Thoracic aorta (tissue), 2 donors: ENCODE data around the gene GALE. TPM values are rescaled to one million over a fixed set of nuclear protein-coding genes. Genes with fewer than 3 reads are reported as not detected.

Source experiments
- ATAC-seq: fragments of 150-250 bp; one replicate; pipeline ENCODE4 v1.8.0; 2017; ENCODE audit warnings: low read depth; ENCODE audit not compliant: insufficient number of reproducible peaks, low FRiP score
- DNase-seq: peaks from one replicate; pipeline ENCODE4 v3.0.0-alpha.2; 2020; ENCODE audit warnings: low spot score
- H3K27ac ChIP-seq, 2 donors: fragments of 200-600 bp; sonication (generic); 1 replicate in 1 of 2; 2 replicates in 1 of 2; pipeline ENCODE4 v1.5.1; 2016; ENCODE audit warnings: mild to moderate bottlenecking in 2 of 2, moderate library complexity in 2 of 2
- H3K27me3 ChIP-seq: fragments of 200-600 bp; sonication (generic); replicated peaks from 2 replicates; pipeline ENCODE4 v1.6.0; 2016; ENCODE audit warnings: mild to moderate bottlenecking; ENCODE audit not compliant: insufficient read depth
- H3K36me3 ChIP-seq: fragments of 200-600 bp; sonication (generic); one replicate; pipeline ENCODE4 v1.5.1; 2016
- H3K4me1 ChIP-seq, 2 donors: fragments of 200-600 bp; sonication (generic); 1 replicate in 1 of 2; 2 replicates in 1 of 2; pipeline versions ENCODE4 v1.5.1 to v1.6.0; 2016; ENCODE audit warnings: low read depth in 2 of 2, mild to moderate bottlenecking in 1 of 2; ENCODE audit not compliant: control insufficient read depth in 1 of 2
- H3K4me3 ChIP-seq: fragments of 200-600 bp; sonication (generic); 2 replicates; pipeline ENCODE4 v1.5.1; 2016; ENCODE audit warnings: mild to moderate bottlenecking
- H3K9me3 ChIP-seq: fragments of 200-600 bp; sonication (generic); 2 replicates; pipeline ENCODE4 v1.5.1; 2016
- total RNA-seq, 2 donors: library from RNA; depleted of rRNA; stranded (reverse); fragments of >200 nt; gene quantifications; one replicate each; pipeline versions ENCODE4 v1.1.0 to v1.2.3, GENCODE V29; 2016
- TF ChIP-seq, protein P1 (sequence below): fragments of 200-600 bp; sonication (generic); IDR thresholded peaks from one replicate; pipeline ENCODE4 v1.5.1; 2019; ENCODE audit warnings: antibody characterized with exemption

Gene GALE
- total RNA-seq, 2 donors from 2014 or later, result 8.3 to 10.0 TPM

DNA sequence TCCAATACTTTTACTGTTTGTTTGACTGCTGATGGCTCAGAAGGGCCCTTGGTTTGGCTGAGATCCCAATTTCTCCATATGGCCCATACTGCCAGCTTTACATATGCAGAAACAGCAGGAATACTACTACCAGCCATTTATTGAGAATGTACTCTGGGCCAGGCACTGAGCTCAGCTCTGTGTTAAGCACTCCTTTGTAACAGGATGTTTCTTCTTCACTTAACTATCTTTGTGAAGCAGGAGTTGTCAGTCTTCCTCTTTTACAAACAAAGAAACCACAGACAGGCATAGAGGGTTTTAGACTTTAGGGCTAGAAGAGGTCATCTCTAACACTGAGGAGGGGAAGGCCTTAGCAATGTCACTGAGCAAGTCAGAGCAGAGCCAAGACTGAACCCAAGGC is 16.4 kb upstream of the GALE start:
- H3K36me3 ChIP-seq, result peaks cover 41% of the 10 kb centered on the region

DNA sequence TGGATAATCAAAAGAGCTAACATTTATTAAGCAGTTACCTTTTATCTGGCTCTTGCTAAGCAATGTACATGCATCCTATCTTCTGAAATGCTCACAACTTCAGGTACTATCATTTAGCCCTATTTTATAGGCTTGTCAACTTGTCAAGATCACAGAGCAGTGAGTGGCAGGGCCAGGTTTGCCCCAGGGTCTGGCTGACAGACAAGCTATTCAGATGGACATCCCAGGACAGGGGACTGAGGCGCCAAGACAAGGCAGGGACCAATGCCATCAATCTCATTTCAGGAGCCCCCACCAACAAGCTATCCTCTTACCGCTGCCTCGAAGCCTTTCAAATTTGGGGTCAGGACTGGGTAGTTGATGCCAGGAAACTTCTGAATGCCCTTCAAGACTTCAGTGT is 15.8 kb upstream of the GALE start:
- Histone ChIP-seq H3K27ac (no peak overlapping the region), H3K9me3 (no peaks in the 10 kb centered on the region), H3K4me1 (no peaks in the 10 kb centered on the region), H3K36me3 (peaks cover 41% of the 10 kb centered on the region), H3K4me3 (no peak overlapping the region), H3K27me3 (no peaks in the 10 kb centered on the region)
- ATAC-seq (no peak), DNase-seq (no peak)
- TF ChIP-seq, protein P1, sequence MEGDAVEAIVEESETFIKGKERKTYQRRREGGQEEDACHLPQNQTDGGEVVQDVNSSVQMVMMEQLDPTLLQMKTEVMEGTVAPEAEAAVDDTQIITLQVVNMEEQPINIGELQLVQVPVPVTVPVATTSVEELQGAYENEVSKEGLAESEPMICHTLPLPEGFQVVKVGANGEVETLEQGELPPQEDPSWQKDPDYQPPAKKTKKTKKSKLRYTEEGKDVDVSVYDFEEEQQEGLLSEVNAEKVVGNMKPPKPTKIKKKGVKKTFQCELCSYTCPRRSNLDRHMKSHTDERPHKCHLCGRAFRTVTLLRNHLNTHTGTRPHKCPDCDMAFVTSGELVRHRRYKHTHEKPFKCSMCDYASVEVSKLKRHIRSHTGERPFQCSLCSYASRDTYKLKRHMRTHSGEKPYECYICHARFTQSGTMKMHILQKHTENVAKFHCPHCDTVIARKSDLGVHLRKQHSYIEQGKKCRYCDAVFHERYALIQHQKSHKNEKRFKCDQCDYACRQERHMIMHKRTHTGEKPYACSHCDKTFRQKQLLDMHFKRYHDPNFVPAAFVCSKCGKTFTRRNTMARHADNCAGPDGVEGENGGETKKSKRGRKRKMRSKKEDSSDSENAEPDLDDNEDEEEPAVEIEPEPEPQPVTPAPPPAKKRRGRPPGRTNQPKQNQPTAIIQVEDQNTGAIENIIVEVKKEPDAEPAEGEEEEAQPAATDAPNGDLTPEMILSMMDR, result no peak

More for the DNA sequence above, 16.4 kb upstream of the GALE start:
- Histone ChIP-seq H3K27ac (no peak overlapping the region), H3K4me3 (no peak overlapping the region), H3K27me3 (no peaks in the 10 kb centered on the region), H3K4me1 (no peaks in the 10 kb centered on the region), H3K9me3 (no peaks in the 10 kb centered on the region)
- TF ChIP-seq, protein P1, result no peak
- DNase-seq (no peak), ATAC-seq (no peak)

DNA sequence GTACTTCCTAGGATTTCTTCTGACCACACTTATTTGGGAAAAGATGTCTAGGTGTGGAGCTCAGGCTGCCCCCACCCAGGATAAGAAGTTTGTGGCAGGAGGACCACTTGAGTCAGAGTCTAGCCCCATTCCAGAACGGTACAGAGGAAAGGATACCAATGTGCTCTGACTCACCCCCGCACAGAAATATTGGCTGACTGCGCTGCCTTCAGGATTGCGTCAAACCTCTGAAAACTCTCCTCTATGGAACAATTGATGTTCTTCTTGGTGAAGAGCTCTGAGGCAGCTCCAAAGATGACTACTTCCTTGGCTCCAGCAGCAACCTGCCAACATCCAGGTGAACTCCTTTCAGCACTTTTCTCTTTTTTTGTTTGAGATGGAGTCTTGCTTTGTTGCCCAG is 13.5 kb upstream of the GALE start:
- no peaks in the 10 kb centered on the region for H3K4me1 ChIP-seq
- ATAC-seq, result no peak
- no peak overlapping the region for H3K27ac ChIP-seq
- TF ChIP-seq, protein P1, result no peak
- no peaks in the 10 kb centered on the region for H3K27me3 ChIP-seq
- H3K36me3 ChIP-seq, result peaks cover 35% of the 10 kb centered on the region
- H3K4me3 ChIP-seq, result no peak overlapping the region
- DNase-seq, result no peak
- no peaks in the 10 kb centered on the region for H3K9me3 ChIP-seq

DNA sequence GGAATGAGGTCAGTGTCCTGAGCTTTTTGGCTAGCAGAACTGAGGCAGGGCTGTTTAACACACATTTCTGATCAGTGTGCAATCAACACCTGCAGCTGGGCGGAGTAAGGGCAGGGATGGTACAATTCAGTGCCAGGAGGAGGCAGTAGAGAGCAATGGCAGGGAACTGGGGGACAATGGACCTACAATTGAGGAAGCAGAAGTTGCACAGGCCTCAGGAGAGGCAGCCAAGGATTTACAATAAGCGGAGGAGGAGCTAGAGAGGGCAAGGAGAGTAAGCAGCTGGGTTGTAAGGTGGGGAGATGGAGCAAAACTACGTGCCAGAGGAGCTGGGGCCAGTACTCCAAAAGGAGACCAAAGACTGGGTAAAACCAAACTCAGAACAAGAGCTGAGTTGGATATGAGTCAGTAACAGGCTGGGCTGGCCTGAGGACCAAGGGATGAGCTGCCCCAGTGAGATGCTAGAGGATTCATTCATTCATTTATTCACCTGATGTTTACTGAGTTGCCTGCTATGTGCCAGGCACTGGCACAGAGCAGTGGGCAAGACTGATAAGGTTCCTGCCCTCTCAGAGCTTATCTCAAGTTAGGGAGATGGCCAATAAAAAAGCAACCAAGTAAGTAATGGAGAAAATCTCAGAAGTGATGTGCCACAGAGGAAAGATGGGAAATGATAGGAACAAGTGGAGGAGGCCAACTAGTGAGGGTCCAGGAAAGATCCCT is 10.4 kb upstream of the GALE start:
- Histone ChIP-seq H3K9me3 (no peaks in the 10 kb centered on the region), H3K27ac (no peak overlapping the region), H3K4me1 (no peaks in the 10 kb centered on the region), H3K4me3 (no peak overlapping the region), H3K36me3 (peaks cover 22% of the 10 kb centered on the region), H3K27me3 (no peaks in the 10 kb centered on the region)
- TF ChIP-seq, protein P1, result peak; percentile 42
- no peak for ATAC-seq
- DNase-seq, result no peak

DNA sequence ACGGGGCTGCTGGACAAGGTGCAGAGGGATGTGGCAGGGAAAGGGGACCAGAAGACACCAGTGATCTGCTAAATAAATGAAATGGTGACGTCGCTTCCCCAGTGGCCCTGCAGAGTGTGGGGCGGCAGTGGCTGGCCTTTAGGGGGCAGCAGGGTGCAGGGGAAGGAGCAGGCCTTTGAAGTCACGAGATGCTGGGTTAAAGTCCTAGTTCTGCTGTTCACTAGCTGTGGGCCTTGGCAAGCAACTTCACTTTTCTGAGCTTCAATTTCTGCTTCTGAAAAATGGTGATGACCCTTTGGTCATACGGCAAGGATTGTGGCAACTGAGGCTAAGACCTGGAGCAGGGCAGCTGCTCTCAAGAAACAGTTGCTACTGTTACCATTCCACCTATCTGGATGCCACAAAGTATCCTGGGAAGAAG is 9.2 kb upstream of the GALE start:
- no peak overlapping the region for H3K27ac ChIP-seq
- no peak for DNase-seq
- TF ChIP-seq, protein P1, result peak; percentile 36
- no peaks in the 10 kb centered on the region for H3K4me1 ChIP-seq
- H3K36me3 ChIP-seq, result peaks cover 11% of the 10 kb centered on the region
- no peaks in the 10 kb centered on the region for H3K9me3 ChIP-seq
- H3K4me3 ChIP-seq, result no peak overlapping the region
- peak; percentile 15 for ATAC-seq
- H3K27me3 ChIP-seq, result no peaks in the 10 kb centered on the region
